Osteoblast (primary cell): Measurements from ENCODE around the gene KIF18A. TPM values are rescaled to one million over a fixed set of nuclear protein-coding genes. Genes with fewer than 3 reads are reported as not detected.
"Not testable (repeated sequence)": the region's sequence is repeated elsewhere in the genome, so short reads cannot be mapped to it uniquely, and the experiment has no call there.

Source experiments
- DNase-seq: peaks from one replicate; pipeline ENCODE4 v3.0.0; 2011; ENCODE audit warnings: low spot score, mixed read lengths; ENCODE audit not compliant: insufficient read length; ENCODE audit errors: missing footprints
- H2AFZ ChIP-seq: 2 replicates; pipeline ENCODE4 v1.6.0; 2011; ENCODE audit warnings: mild to moderate bottlenecking, low read length
- H3K27ac ChIP-seq: 2 replicates; pipeline ENCODE4 v1.5.1; 2011; ENCODE audit warnings: mild to moderate bottlenecking, low read depth, low read length, moderate library complexity
- H3K27me3 ChIP-seq: 2 replicates; pipeline ENCODE4 v1.6.0; 2012; ENCODE audit warnings: mild to moderate bottlenecking, control low read depth, inconsistent platforms, low read length, moderate library complexity; ENCODE audit not compliant: insufficient read depth
- H3K36me3 ChIP-seq: 2 replicates; pipeline ENCODE4 v1.5.1; 2011; ENCODE audit warnings: mild to moderate bottlenecking, low read length, control low read depth, moderate library complexity; ENCODE audit not compliant: insufficient read depth
- H3K4me1 ChIP-seq: 2 replicates; pipeline ENCODE4 v1.5.1; 2011; ENCODE audit warnings: mild to moderate bottlenecking, low read length, control low read depth, moderate library complexity; ENCODE audit not compliant: insufficient read depth
- H3K4me2 ChIP-seq: 2 replicates; pipeline ENCODE4 v1.6.0; 2011; ENCODE audit warnings: mild to moderate bottlenecking, low read length; ENCODE audit not compliant: insufficient read depth
- H3K4me3 ChIP-seq: fragments of 200-600 bp; sonication (generic); 3 replicates; pipeline ENCODE4 v1.5.1; 2012; ENCODE audit warnings: mild to moderate bottlenecking, low read length, inconsistent platforms; ENCODE audit not compliant: insufficient read depth
- H3K79me2 ChIP-seq: 2 replicates; pipeline ENCODE4 v1.6.0; 2012; ENCODE audit warnings: mild to moderate bottlenecking, low read length, control low read depth, inconsistent platforms; ENCODE audit not compliant: insufficient read depth
- H3K9me3 ChIP-seq: 2 replicates; pipeline ENCODE4 v1.5.1; 2011; ENCODE audit warnings: low read depth, low read length, control low read depth
- H4K20me1 ChIP-seq: 2 replicates; pipeline ENCODE4 v1.6.0; 2012; ENCODE audit warnings: mild to moderate bottlenecking, low read length, control low read depth; ENCODE audit not compliant: insufficient read depth
- CTCF ChIP-seq: IDR thresholded peaks from 2 replicates; pipeline ENCODE4 v1.5.1; 2011; ENCODE audit warnings: mild to moderate bottlenecking, low read depth, low read length, moderate library complexity; ENCODE audit errors: extremely low read depth
- total RNA-seq: library from RNA; depleted of rRNA; stranded (reverse); fragments of >200 nt; gene quantifications from 2 replicates; pipeline ENCODE4 v1.2.3, GENCODE V29; 2012

Gene KIF18A
- total RNA-seq, 1 donor, result 4.0 TPM

- Histone ChIP-seq H3K4me1 (peaks cover 36% of the 10 kb centered on the region), H4K20me1 (no peaks in the 10 kb centered on the region), H3K27me3 (no peaks in the 10 kb centered on the region), H3K4me3 (no peak overlapping the region), H3K4me2 (peak overlapping the region; percentile 94), H3K79me2 (peaks cover 88% of the 10 kb centered on the region), H2AFZ (no peak overlapping the region), H3K36me3 (no peaks in the 10 kb centered on the region), H3K27ac (peak overlapping the region; percentile 22), H3K9me3 (no peaks in the 10 kb centered on the region)
- no peak for TF ChIP-seq CTCF
- no peak for DNase-seq
Observed at GRCh38 chr11:28104984-28105383, 3.0 kb downstream of the KIF18A start.

GRCh38 chr11:28104425-28104824, 3.5 kb downstream of the KIF18A start:
- peaks cover 35% of the 10 kb centered on the region for H3K4me1 ChIP-seq
- H4K20me1 ChIP-seq, result no peaks in the 10 kb centered on the region
- H3K27ac ChIP-seq, result peak overlapping the region; percentile 37
- H3K79me2 ChIP-seq, result peaks cover 91% of the 10 kb centered on the region
- no peak overlapping the region for H3K4me3 ChIP-seq
- DNase-seq, result no peak
- no peaks in the 10 kb centered on the region for H3K36me3 ChIP-seq
- no peak for TF ChIP-seq CTCF
- H3K27me3 ChIP-seq, result no peaks in the 10 kb centered on the region
- H2AFZ ChIP-seq, result peak overlapping the region; percentile 60
- H3K4me2 ChIP-seq, result peak overlapping the region; percentile 31
- no peaks in the 10 kb centered on the region for H3K9me3 ChIP-seq

- H3K79me2 ChIP-seq, result peaks cover 93% of the 10 kb centered on the region
- not testable (repeated sequence) for H3K4me2 ChIP-seq, H4K20me1 ChIP-seq, H3K36me3 ChIP-seq, DNase-seq, H3K9me3 ChIP-seq, H3K27me3 ChIP-seq, H2AFZ ChIP-seq, H3K4me3 ChIP-seq
- peaks cover 28% of the 10 kb centered on the region for H3K4me1 ChIP-seq
- peak overlapping the region; percentile 18 for H3K27ac ChIP-seq
Observed at GRCh38 chr11:28102300-28102699, 5.7 kb downstream of the KIF18A start.

- Histone ChIP-seq H3K27me3 (no peaks in the 10 kb centered on the region), H3K4me2 (no peak overlapping the region), H3K27ac (no peak overlapping the region), H3K9me3 (no peaks in the 10 kb centered on the region), H2AFZ (peak overlapping the region; percentile 31), H3K4me1 (peaks cover 16% of the 10 kb centered on the region), H3K4me3 (no peak overlapping the region), H3K79me2 (peaks cover 80% of the 10 kb centered on the region), H4K20me1 (no peaks in the 10 kb centered on the region), H3K36me3 (peaks cover 4% of the 10 kb centered on the region)
- TF ChIP-seq CTCF, result no peak
- DNase-seq, result no peak
Observed at GRCh38 chr11:28100665-28101064, 7.3 kb downstream of the KIF18A start.
